K562 (cell line): Measurements from ENCODE around the gene CUEDC2. TPM values are rescaled to one million over a fixed set of nuclear protein-coding genes. Genes with fewer than 3 reads are reported as not detected.
A peak's percentile ranks its signal among the peaks of the same experiment; 100 is the strongest.

Experiments
- BRD9 ChIP-seq: fragments of 450-650 bp; IDR thresholded peaks from 2 replicates; pipeline ENCODE4 v1.6.1; 2018; ENCODE audit warnings: low read depth; ENCODE audit not compliant: partially characterized antibody
- BRF1 ChIP-seq: IDR thresholded peaks from 3 replicates; pipeline ENCODE4 v1.6.1; 2011; ENCODE audit warnings: borderline replicate concordance, mild to moderate bottlenecking; ENCODE audit not compliant: insufficient read length; ENCODE audit errors: extremely low read depth
- E2F3 ChIP-seq: fragments of 250-450 bp; sonication (Bioruptor Pico); IDR thresholded peaks from 2 replicates; pipeline ENCODE4 v1.4.0; 2020; ENCODE audit warnings: mild to moderate bottlenecking
- GABPB1 ChIP-seq: sonication (generic); formaldehyde crosslinking; IDR thresholded peaks from 2 replicates; pipeline ENCODE4 v1.8.0; 2022; ENCODE audit warnings: mild to moderate bottlenecking, missing genetic modification reagents
- HDAC6 ChIP-seq: IDR thresholded peaks from 2 replicates; pipeline ENCODE4 v1.6.1; 2012; ENCODE audit warnings: low read depth, mild to moderate bottlenecking, control low read depth, inconsistent platforms, low read length, moderate library complexity
- HNRNPL ChIP-seq: fragments of 200-400 bp; formaldehyde crosslinking; IDR thresholded peaks from 2 replicates; pipeline ENCODE4 v1.6.1; 2017; ENCODE audit warnings: low read depth, mild to moderate bottlenecking, low read length
- NFE2 ChIP-seq: IDR thresholded peaks from 2 replicates; pipeline ENCODE4 v1.6.1; 2014; ENCODE audit warnings: antibody characterized with exemption, low read depth
- RUNX1 ChIP-seq: sonication (generic); IDR thresholded peaks from 2 replicates; pipeline ENCODE4 v1.6.1; 2016; ENCODE audit warnings: antibody characterized with exemption, low read depth
- SIX5 ChIP-seq, 2 experiments: IDR thresholded peaks; 2 replicates each; pipeline ENCODE4 v1.6.1; 2011; ENCODE audit warnings: low read length in 2 of 2, borderline replicate concordance in 1 of 2, low read depth in 1 of 2, mild to moderate bottlenecking in 1 of 2, moderate library complexity in 1 of 2; ENCODE audit not compliant: insufficient read depth in 1 of 2
- YY1 ChIP-seq, 3 experiments: IDR thresholded peaks; 2 replicates each; pipeline ENCODE4 v1.6.1; 2011; ENCODE audit warnings: low read length in 2 of 3, mild to moderate bottlenecking in 2 of 3, moderate library complexity in 2 of 3, borderline replicate concordance in 1 of 3, control low read depth in 1 of 3, low read depth in 1 of 3; ENCODE audit not compliant: insufficient read depth in 3 of 3, insufficient replicate concordance in 2 of 3, control insufficient read depth in 1 of 3, insufficient read length in 1 of 3; ENCODE audit errors: extremely low read depth in 1 of 3
- ZNF324 ChIP-seq: fragments of 250-450 bp; sonication (Bioruptor Pico); IDR thresholded peaks from 2 replicates; pipeline ENCODE4 v1.4.0; 2020; ENCODE audit warnings: mild to moderate bottlenecking
- polyA plus RNA-seq, 8 experiments: library from polyadenylated mRNA; depleted of rRNA in 4 of 8; stranded (reverse) in 5 of 8; unstranded in 3 of 8; fragments of >200 nt; fragmentation: Nextera tagmentation in 2 of 8; fragmentation: Illumina TruSeq in 1 of 8; extraction: Ambion mirVana in 2 of 8; extraction: Trizol in 1 of 8; gene quantifications; 2 replicates each; pipeline versions ENCODE4 v1.2.1 to v1.2.3, GENCODE V29; 2011 to 2014; ENCODE audit warnings: inconsistent platforms in 1 of 8, missing spikeins in 1 of 8
- total RNA-seq, 7 experiments: library from RNA; depleted of rRNA in 6 of 7; stranded (reverse); fragments of >200 nt in 6 of 7; fragmentation: Illumina TruSeq in 2 of 7; extraction: Trizol in 2 of 7; gene quantifications; 2 replicates each; pipeline versions ENCODE4 v1.2.1 to v1.2.3, GENCODE V29; 2011 to 2021; ENCODE audit warnings: low replicate concordance in 1 of 7
- TF ChIP-seq, protein P1 (sequence below): sonication (generic); formaldehyde crosslinking; IDR thresholded peaks from 2 replicates; pipeline ENCODE4 v1.8.1; 2023; ENCODE audit warnings: mild to moderate bottlenecking, missing genetic modification reagents
- TF ChIP-seq, protein P2 (sequence below): fragments of 250-450 bp; sonication (Bioruptor Pico); IDR thresholded peaks from 2 replicates; pipeline ENCODE4 v1.8.0; 2022; ENCODE audit warnings: inconsistent platforms
- TF ChIP-seq, protein P3 (sequence below), 2 experiments: fragments of 450-650 bp; IDR thresholded peaks; 2 replicates each; pipeline ENCODE4 v1.6.1; 2016; ENCODE audit warnings: mild to moderate bottlenecking in 2 of 2, borderline replicate concordance in 1 of 2, low read depth in 1 of 2, moderate library complexity in 1 of 2

CUEDC2 gene
- total and polyA plus RNA-seq, 9 of the 15 experiments (the other 6 are each of a cell fraction or from before 2014, with no cell fraction given): 8.5 to 48.9 (median 27.4) TPM

DNA sequence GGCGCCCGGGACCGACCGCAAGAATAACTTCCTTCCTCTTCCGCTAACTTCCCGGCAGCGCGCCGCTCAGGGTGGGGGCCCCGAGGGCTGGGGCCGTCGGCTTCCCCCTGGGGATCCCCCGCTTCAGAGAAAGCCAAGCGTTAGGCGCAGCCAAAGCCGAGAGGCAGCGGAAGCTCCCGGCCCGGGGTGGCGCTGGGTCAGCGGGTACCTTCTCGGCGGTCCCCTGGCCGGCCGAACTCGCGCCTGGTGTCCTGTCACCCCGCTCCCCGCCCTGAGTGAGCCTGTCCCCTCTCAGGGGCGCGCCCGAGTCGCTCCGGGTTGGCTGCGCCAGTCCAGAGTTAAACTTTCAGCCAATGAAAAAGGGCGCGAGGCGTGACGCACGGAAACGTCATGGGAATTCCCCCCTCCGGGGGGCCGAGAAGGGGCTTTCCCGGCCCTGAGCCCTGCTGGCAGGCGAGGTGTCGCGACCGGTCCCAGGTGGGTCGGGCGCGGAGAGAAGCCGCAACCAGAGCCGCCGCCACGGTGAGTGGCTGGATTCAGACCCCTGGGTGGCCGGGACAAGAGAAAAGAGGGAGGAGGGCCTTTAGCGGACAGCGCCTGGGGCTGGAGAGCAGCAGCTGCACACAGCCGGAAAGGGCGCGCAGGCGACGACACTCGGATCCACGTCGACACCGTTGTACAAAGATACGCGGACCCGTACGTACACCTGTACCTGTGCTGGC is 38.1 kb downstream of the CUEDC2 start (continued):
- TF ChIP-seq HNRNPL (no peak), HDAC6 (no peak), E2F3 (CRISPR knock-in tag) (no peak), BRF1 (no peak), SIX5 (IDR thresholded peaks at IDR 0.05; ENCODE audit: borderline replicate concordance in 1 of 2, insufficient read depth in 1 of 2, low read depth in 1 of 2, low read length in 2 of 2) (no peak), RUNX1 (no peak), NFE2 (no peak), GABPB1 (CRISPR knock-in tag) (peak; percentile 37; the same call in 1 of the 2 replicates), YY1 (IDR thresholded peaks at IDR 0.05; ENCODE audit: borderline replicate concordance in 1 of 3, control insufficient read depth in 1 of 3, extremely low read depth in 1 of 3, insufficient read depth in 3 of 3, insufficient read length in 1 of 3, insufficient replicate concordance in 2 of 3, low read depth in 1 of 3, low read length in 2 of 3) (peak in 1 of 3 experiments; percentile 67), BRD9 (no peak), ZNF324 (CRISPR knock-in tag) (no peak)
- TF ChIP-seq, protein P1, sequence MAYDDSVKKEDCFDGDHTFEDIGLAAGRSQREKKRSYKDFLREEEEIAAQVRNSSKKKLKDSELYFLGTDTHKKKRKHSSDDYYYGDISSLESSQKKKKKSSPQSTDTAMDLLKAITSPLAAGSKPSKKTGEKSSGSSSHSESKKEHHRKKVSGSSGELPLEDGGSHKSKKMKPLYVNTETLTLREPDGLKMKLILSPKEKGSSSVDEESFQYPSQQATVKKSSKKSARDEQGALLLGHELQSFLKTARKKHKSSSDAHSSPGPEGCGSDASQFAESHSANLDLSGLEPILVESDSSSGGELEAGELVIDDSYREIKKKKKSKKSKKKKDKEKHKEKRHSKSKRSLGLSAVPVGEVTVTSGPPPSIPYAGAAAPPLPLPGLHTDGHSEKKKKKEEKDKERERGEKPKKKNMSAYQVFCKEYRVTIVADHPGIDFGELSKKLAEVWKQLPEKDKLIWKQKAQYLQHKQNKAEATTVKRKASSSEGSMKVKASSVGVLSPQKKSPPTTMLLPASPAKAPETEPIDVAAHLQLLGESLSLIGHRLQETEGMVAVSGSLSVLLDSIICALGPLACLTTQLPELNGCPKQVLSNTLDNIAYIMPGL (CRISPR knock-in tag): no peak
- TF ChIP-seq, protein P2, sequence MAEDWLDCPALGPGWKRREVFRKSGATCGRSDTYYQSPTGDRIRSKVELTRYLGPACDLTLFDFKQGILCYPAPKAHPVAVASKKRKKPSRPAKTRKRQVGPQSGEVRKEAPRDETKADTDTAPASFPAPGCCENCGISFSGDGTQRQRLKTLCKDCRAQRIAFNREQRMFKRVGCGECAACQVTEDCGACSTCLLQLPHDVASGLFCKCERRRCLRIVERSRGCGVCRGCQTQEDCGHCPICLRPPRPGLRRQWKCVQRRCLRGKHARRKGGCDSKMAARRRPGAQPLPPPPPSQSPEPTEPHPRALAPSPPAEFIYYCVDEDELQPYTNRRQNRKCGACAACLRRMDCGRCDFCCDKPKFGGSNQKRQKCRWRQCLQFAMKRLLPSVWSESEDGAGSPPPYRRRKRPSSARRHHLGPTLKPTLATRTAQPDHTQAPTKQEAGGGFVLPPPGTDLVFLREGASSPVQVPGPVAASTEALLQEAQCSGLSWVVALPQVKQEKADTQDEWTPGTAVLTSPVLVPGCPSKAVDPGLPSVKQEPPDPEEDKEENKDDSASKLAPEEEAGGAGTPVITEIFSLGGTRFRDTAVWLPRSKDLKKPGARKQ: no peak
- TF ChIP-seq, protein P3, sequence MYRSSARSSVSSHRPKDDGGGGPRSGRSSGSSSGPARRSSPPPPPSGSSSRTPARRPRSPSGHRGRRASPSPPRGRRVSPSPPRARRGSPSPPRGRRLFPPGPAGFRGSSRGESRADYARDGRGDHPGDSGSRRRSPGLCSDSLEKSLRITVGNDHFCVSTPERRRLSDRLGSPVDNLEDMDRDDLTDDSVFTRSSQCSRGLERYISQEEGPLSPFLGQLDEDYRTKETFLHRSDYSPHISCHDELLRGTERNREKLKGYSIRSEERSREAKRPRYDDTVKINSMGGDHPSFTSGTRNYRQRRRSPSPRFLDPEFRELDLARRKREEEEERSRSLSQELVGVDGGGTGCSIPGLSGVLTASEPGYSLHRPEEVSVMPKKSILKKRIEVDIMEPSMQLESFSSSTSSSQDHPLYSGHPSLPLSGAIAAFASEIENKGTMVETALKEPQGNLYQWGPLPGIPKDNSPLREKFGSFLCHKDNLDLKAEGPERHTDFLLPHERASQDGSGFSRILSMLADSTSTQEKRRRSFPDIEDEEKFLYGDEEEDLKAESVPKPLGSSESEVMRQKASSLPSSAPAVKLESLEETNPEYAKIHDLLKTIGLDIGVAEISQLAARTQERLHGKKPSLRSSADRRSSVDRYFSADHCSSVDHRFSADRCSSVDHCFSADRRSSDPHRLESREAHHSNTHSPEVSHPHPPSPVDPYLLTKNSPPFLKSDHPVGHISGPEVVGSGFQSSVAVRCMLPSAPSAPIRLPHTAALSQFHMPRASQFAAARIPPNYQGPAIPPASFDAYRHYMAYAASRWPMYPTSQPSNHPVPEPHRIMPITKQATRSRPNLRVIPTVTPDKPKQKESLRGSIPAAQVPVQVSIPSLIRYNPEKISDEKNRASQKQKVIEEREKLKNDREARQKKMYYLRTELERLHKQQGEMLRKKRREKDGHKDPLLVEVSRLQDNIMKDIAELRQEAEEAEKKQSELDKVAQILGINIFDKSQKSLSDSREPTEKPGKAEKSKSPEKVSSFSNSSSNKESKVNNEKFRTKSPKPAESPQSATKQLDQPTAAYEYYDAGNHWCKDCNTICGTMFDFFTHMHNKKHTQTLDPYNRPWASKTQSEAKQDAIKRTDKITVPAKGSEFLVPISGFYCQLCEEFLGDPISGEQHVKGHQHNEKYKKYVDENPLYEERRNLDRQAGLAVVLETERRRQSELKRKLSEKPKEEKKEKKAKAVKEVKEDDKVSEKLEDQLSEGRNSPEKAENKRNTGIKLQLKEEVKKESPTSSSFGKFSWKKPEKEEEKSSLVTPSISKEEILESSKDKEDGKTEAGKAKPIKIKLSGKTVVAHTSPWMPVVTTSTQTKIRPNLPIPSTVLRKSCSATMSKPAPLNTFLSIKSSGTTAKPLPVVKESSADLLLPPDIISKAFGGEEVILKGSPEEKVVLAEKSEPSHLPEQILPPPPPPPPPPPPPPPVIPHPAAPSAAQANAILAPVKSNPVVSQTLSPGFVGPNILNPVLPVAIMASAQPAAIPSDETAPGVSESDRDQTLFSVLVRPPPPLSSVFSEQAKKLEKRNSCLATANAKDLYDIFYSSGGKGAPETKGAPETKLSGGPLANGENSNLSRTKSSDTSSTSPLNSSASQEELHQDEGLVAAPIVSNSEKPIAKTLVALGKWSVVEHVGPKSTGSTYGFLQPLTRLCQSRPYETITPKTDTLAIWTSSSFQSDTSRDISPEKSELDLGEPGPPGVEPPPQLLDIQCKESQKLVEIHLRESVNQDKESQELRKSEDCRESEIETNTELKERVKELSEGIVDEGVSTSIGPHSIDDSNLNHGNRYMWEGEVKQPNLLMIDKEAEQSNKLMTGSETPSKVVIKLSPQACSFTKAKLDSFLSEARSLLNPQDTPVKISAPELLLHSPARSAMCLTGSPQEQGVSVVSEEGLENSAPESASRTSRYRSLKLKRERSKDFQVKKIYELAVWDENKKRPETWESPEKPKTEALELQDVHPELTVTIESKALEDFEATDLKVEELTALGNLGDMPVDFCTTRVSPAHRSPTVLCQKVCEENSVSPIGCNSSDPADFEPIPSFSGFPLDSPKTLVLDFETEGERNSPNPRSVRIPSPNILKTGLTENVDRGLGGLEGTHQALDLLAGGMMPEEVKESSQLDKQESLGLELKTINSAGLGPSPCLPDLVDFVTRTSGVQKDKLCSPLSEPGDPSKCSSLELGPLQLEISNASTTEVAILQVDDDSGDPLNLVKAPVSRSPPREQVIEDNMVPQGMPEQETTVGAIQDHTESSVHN (IDR thresholded peaks at IDR 0.05; ENCODE audit: borderline replicate concordance in 1 of 2, low read depth in 1 of 2): no peak
